ENCODE data around the gene CERS1. TPM values are rescaled to one million over a fixed set of nuclear protein-coding genes. Genes with fewer than 3 reads are reported as not detected.

CERS1 gene
- total and polyA plus RNA-seq, 10 of the 15 experiments (the other 5 are each of a cell fraction or from before 2014, with no cell fraction given): 0.19 TPM; not detected in 9

GRCh38 chr19:18910010-18910409, 14.1 kb upstream of the CERS1 start:
- WGBS (ENCODE audit: insufficient coverage, insufficient replicate concordance, low lambda C conversion rate, missing lambda C conversion rate): 97% methylated on average over 9 of the region's 10 CpGs
- no TSS peak for BruUV-seq (replicated peaks)
- H3K4me3 ChIP-seq: no peak overlapping the region
- no peak overlapping the region for H3K27ac ChIP-seq (ENCODE audit: control insufficient read depth, insufficient read depth)
- no peak overlapping the region for H3K9ac ChIP-seq (ENCODE audit: control insufficient read depth, insufficient read depth, low read length)
- POLR2A ChIA-PET: no interaction called here
- TF ChIP-seq ZNF274 (IDR thresholded peaks at IDR 0.05; ENCODE audit: insufficient read depth, insufficient read length) (no peak), RB1 (IDR thresholded peaks at IDR 0.05; ENCODE audit: borderline replicate concordance) (no peak), IRF5 (IDR thresholded peaks at IDR 0.05; ENCODE audit: borderline replicate concordance) (no peak), KLF5 (IDR thresholded peaks at IDR 0.05; ENCODE audit: partially characterized antibody) (no peak), TCF3 (IDR thresholded peaks at IDR 0.05; ENCODE audit: borderline replicate concordance, insufficient read depth, low read depth, low read length) (no peak)
- no peaks in the 10 kb centered on the region for H3K27me3 ChIP-seq (replicated peaks in 1 of 2; ENCODE audit: control insufficient read depth in 2 of 2, insufficient read depth in 2 of 2, low read length in 1 of 2)
- peaks cover 6% of the 10 kb centered on the region for H3K79me2 ChIP-seq (ENCODE audit: control insufficient read depth, insufficient read depth, low read length)
- no peaks in the 10 kb centered on the region for H3K4me1 ChIP-seq (ENCODE audit: control insufficient read depth, insufficient read depth, low read length)
- in situ Hi-C loops (cut with MboI) (no loop called here), intact Hi-C loops (cut with micrococcal nuclease; ENCODE audit: unreplicated experiment) (no loop called here)
- RAD21 ChIA-PET (ENCODE audit: unreplicated experiment): no interaction called here
- ATAC-seq (no peak), DNase-seq (ENCODE audit: low read depth, low spot score) (no peak), FAIRE-seq (no peak)
- CTCF ChIA-PET: no interaction called here
- H2AFZ ChIP-seq (ENCODE audit: control insufficient read depth, low read depth, low read length): no peak overlapping the region
- H3K9me3 ChIP-seq (replicated peaks; ENCODE audit: control insufficient read depth, insufficient read depth, low read length): no peaks in the 10 kb centered on the region; the same call in 2 of the 3 replicates
- no peak overlapping the region for H3K4me2 ChIP-seq (ENCODE audit: control insufficient read depth, insufficient read depth)
- SMC1A ChIA-PET (ENCODE audit: uncharacterized antibody, unreplicated experiment): no interaction called here
- H4K20me1 ChIP-seq (ENCODE audit: control insufficient read depth, insufficient read depth): no peaks in the 10 kb centered on the region; the same call in 1 of the 2 replicates
- H3K36me3 ChIP-seq (ENCODE audit: control insufficient read depth in 2 of 2, insufficient read depth in 2 of 2, low read length in 1 of 2): peaks cover 6 to 14% of the 10 kb centered on the region in 2 experiments; a peak in 3 of 4 replicates

GRCh38 chr19:18908917-18909619, 13.1 kb upstream of the CERS1 start:
- RAD21 ChIA-PET (ENCODE audit: unreplicated experiment): no interaction called here
- SMC1A ChIA-PET (ENCODE audit: uncharacterized antibody, unreplicated experiment): no interaction called here
- CTCF ChIA-PET: no interaction called here
- no peak overlapping the region for H3K4me2 ChIP-seq (ENCODE audit: control insufficient read depth, insufficient read depth)
- peaks cover 6 to 16% of the 10 kb centered on the region in 2 experiments; a peak in 3 of 4 replicates for H3K36me3 ChIP-seq (ENCODE audit: control insufficient read depth in 2 of 2, insufficient read depth in 2 of 2, low read length in 1 of 2)
- intact Hi-C loops (cut with micrococcal nuclease; ENCODE audit: unreplicated experiment): no loop called here
- in situ Hi-C loops (cut with MboI): no loop called here
- 95% methylated on average over 16 of the region's 17 CpGs for WGBS (ENCODE audit: insufficient coverage, insufficient replicate concordance, low lambda C conversion rate, missing lambda C conversion rate)
- no peaks in the 10 kb centered on the region for H3K4me1 ChIP-seq (ENCODE audit: control insufficient read depth, insufficient read depth, low read length)
- no peak overlapping the region for H3K27ac ChIP-seq (ENCODE audit: control insufficient read depth, insufficient read depth)
- TF ChIP-seq MAX (IDR thresholded peaks at IDR 0.05; ENCODE audit: low read depth, low read length): no peak
- 0 out of 2 replicates have a peak, but pooled peaks have one; percentile 30 for TF ChIP-seq POLR2A (IDR thresholded peaks at IDR 0.05; ENCODE audit: low read depth, low read length)
- BruUV-seq (replicated peaks): TSS peak; percentile 43
- no peak overlapping the region for H3K9ac ChIP-seq (ENCODE audit: control insufficient read depth, insufficient read depth, low read length)
- ATAC-seq (no peak), DNase-seq (ENCODE audit: low read depth, low spot score) (no peak), FAIRE-seq (no peak)
- H3K4me3 ChIP-seq: no peak overlapping the region
- POLR2A ChIA-PET: no interaction called here
- no peaks in the 10 kb centered on the region; the same call in 1 of the 2 replicates for H4K20me1 ChIP-seq (ENCODE audit: control insufficient read depth, insufficient read depth)
- H3K79me2 ChIP-seq (ENCODE audit: control insufficient read depth, insufficient read depth, low read length): peaks cover 4% of the 10 kb centered on the region
- H2AFZ ChIP-seq (ENCODE audit: control insufficient read depth, low read depth, low read length): no peak overlapping the region
- H3K9me3 ChIP-seq (replicated peaks; ENCODE audit: control insufficient read depth, insufficient read depth, low read length): no peaks in the 10 kb centered on the region; the same call in 2 of the 3 replicates
- no peaks in the 10 kb centered on the region for H3K27me3 ChIP-seq (replicated peaks in 1 of 2; ENCODE audit: control insufficient read depth in 2 of 2, insufficient read depth in 2 of 2, low read length in 1 of 2)
